Frontal cortex (tissue), 4 donors: Measurements from ENCODE around the gene CCDC158. TPM values are rescaled to one million over a fixed set of nuclear protein-coding genes. Genes with fewer than 3 reads are reported as not detected.
"Not testable (repeated sequence)": the region's sequence is repeated elsewhere in the genome, so short reads cannot be mapped to it uniquely, and the experiment has no call there.

Experiments used
- DNase-seq, 2 donors: peaks; one replicate each; pipeline ENCODE4 v3.0.0; 2012; ENCODE audit warnings: low spot score in 2 of 2
- FAIRE-seq: peaks from 2 replicates; lab custom pipeline; 2012; peaks lifted over from hg19 to GRCh38; lab: Jason Lieb, UNC
- total RNA-seq: library from RNA; depleted of rRNA; stranded (reverse); fragments of >200 nt; gene quantifications from one replicate; pipeline ENCODE4 v1.2.3, GENCODE V29; 2014
- donor health status: control.
- donor health status: control.
- donor health status: control.

CCDC158 gene
- 6.1 TPM for total RNA-seq

DNA sequence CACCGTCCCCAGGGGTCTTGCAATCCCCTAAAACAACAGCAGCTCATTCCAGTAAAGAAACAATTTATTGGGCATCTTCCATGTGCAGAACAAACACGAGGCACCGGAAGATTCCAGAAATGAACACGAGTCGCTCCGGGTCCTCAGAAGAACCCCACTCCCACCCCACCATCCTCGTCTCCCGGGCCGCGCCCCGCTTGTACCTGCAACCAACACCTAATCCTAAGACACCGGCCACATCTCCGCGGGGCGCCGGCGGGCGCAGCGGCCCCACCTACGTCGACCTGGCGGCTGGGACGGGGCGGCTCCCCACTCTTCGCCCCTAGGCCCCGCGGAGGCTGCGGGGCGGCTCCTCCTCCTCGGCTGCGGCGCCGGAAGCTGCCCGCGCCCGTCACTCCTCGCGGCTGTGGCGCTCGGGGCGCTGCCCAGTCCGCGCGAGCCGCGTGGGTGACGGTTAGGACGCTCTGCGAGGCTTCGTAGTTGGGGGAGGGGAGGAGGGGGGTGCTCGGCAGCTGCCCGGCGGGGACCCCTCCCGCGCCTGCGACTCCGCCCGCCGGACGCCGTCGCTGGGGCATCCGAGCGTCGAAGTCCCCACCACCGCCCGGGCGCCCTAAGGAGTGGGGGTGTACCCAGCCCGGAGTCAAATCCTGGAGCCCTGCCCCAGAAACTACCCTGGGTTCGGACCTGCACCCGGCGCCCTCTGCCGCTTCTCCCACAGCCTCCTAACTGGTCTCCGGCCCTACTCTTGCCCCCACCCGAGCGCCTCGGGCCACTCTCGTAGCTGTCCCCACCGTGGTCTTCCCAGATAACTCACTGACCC is at the start of gene CCDC158:
Gene CCDC158 (minus strand): TSS at position 380 of the 820 bp plus-strand sequence. CDS start 17,934 bp downstream, outside the sequence.
- DNase-seq, result peak; percentile 46 to 61
- no peak for FAIRE-seq

- DNase-seq (no peak), FAIRE-seq (no peak)
Observed at GRCh38 chr4:76470532-76470931, 49.6 kb upstream of the CCDC158 start.

- FAIRE-seq, result no peak
- DNase-seq, result no peak
Observed at GRCh38 chr4:76470064-76470463, 49.1 kb upstream of the CCDC158 start.

GRCh38 chr4:76463568-76463967 is 42.6 kb upstream of the CCDC158 start:
- no peak for DNase-seq
- no peak for FAIRE-seq

DNA sequence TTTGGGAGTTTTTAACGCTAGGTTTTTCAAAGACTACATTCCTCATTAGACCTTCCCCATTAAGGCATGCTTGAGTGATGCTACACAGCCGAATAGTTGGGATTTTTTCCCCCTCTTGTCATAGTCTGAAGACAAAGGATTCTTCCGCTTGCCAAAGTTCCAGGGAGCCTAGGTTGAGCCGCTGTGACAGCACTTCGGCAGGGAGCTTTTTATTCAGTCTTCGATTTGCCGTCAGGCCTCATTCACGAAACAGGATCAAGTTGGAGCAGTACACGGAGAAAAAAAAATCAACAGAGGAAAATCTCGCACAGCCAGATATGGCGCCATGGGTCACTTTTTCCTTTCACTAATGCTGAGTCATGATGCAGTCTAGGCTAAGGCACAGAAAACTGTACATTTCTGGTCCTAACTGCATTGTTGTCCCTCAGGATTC is 38.4 kb upstream of the CCDC158 start:
- FAIRE-seq (no peak), DNase-seq (no peak)

- DNase-seq (no peak), FAIRE-seq (no peak)
Observed at GRCh38 chr4:76458825-76459224, 37.9 kb upstream of the CCDC158 start.

DNA sequence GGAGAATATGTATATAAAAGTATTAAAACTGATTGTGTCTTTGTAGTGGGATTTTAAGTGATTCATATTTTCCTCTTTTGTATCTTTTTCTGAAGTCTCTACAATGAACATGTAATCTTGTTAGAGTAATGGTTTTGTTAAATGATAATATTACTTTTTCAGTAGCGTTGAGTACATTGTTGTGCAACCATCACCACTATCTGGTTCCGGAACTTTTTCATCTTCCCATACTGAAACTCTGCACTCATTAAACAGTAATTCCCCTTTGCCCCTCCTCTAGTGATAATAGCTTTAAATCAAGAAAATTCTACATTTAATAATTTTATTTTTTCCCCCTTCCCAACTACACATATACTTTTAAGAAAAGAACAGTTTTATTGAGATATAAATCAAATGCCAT is 37.4 kb upstream of the CCDC158 start:
- FAIRE-seq (no peak), DNase-seq (no peak)

DNA sequence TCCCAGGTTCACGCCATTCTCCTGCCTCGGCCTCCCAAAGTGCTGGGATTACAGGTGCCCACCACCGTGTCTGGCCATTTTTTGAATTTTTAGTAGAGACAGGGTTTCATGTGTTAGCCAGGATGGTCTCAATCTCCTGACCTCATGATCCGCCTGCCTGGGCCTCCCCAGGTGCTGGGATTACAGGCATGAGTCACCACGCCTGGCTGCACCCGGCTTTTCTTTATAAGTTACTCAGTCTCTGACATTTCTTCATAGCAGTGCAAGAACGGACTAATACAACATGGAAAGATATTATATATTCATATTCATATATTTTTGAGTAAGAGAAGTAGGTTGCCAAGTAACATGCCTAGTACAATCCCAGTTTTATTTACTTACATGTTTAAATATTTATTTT is 36.9 kb upstream of the CCDC158 start:
- FAIRE-seq (peak; percentile 17), DNase-seq (no peak)

DNA sequence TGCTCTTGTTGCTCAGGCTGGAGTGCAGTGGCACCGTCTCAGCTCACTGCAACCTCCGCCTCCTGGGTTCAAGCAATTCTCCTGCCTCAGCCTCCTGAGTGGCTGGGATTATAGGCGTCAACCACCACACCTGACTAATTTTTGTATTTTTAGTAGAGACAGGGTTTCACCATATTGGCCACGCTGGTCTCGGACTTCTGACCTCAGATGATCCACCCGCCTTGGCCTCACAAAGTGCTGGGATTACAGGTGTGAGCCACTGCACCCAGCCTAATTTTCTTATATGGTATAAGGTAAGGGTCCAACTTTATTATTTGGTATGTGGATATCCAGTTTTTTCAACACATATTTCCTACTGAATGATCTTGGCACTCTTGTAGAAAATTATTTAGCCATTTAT is 33.1 kb upstream of the CCDC158 start:
- not testable (repeated sequence) for FAIRE-seq, DNase-seq

GRCh38 chr4:76453232-76453631 is 32.3 kb upstream of the CCDC158 start:
- DNase-seq (no peak), FAIRE-seq (no peak)

DNA sequence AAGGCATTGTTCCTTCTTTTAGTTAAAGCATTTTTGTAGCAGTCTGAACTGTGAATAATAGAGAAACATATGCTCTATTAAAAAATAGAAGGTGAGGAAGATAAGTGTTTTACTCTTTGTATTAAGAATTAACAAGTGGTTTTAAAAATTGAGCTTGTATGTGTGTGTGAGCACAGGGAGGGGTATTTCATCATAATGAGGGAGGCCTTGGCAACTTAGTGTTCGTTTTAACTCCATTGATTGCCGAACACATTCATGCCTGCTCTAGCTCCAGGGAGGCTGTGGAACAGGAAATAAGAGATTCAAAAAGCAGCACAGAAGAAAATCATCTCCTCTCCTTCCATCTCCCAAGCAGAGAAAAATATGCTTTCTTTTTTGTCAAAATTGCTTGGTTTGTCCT is 28.9 kb upstream of the CCDC158 start:
- FAIRE-seq (no peak), DNase-seq (no peak)

DNA sequence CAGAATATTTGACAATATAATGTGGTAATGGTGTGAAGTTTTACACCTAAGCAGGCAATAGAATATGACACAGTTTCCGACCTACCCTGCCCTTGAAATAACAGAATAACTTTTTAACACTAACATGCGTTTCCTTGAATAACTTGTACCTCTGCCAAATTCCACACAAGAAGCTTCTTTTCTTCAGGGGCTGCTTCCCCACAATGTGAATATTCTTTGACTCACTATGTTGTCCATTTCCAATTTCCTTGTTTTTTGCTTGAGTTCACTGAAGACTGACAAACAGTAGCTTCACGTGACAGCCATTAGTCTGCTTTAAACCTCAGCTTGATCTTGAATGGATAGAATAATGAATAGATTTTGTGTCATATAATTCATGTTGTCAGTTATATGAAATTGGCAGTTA is 28.4 kb upstream of the CCDC158 start:
- DNase-seq (no peak), FAIRE-seq (no peak)

GRCh38 chr4:76448211-76448610 is 27.3 kb upstream of the CCDC158 start:
- no peak for FAIRE-seq
- DNase-seq, result no peak

- no peak for DNase-seq
- no peak for FAIRE-seq
Observed at GRCh38 chr4:76447393-76447851, 26.5 kb upstream of the CCDC158 start.

DNA sequence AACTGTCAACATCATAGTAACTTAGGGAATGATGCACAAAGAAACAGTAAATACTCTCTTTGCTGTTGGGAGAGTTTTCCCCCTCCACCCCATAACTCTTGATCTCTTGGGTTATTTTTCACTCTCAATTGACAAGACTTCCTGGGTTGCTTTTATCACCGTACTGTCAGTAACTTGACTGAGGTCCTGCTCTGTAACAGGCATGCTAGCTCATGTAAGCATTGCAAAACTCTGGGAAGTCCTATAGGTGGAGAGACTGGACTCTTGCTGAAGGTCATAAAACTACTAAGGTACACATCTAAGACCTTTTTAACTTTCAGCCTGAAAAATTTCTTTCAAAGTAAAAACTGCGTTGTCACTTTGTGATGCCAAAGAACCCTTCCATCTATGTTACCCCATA is 25.0 kb upstream of the CCDC158 start:
- DNase-seq (no peak), FAIRE-seq (no peak)

GRCh38 chr4:76443376-76443775 is 22.4 kb upstream of the CCDC158 start:
- DNase-seq (no peak), FAIRE-seq (no peak)

GRCh38 chr4:76442807-76443206 is 21.9 kb upstream of the CCDC158 start:
- no peak for FAIRE-seq

GRCh38 chr4:76441881-76442280 is 20.9 kb upstream of the CCDC158 start:
- FAIRE-seq, result no peak
- DNase-seq, result no peak

More at GRCh38 chr4:76442807-76443206, 21.9 kb upstream of the CCDC158 start:
- no peak for DNase-seq

DNA sequence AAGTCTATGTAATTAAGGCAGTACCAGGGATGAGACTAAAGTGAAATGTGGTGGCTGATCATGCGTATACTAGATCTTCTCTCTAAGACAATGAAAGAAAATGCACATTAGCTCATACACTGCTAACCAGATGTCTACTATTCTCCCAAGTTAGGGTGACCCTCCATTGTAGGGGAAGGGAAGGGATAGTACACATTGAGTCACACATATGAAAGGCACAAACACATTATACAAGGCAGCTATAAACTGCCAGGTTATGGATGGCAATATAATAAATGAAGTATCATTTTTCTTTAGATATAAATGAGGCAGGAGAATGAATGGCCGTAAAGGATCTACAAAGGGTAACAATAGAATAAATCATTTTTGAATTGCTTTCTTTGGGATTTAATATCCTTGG is 18.6 kb upstream of the CCDC158 start:
- FAIRE-seq, result no peak
- no peak for DNase-seq

GRCh38 chr4:76435528-76436319 is 14.8 kb upstream of the CCDC158 start:
- no peak for DNase-seq
- no peak for FAIRE-seq
